GM12878 (cell line): Measurements from ENCODE around the gene SHROOM3. TPM values are rescaled to one million over a fixed set of nuclear protein-coding genes. Genes with fewer than 3 reads are reported as not detected.

Experiments used
- ATAC-seq: fragments of 200-7000 bp; cut with Tn5 transposase; 3 replicates; pipeline ENCODE4 v1.9.1; 2020; ENCODE audit warnings: mild to moderate bottlenecking, moderate library complexity
- BruUV-seq: library from RNA; stranded (reverse); fragments of 400-500 nt; replicated peaks from 2 replicates; lab custom pipeline; 2021; lab: Mats Ljungman, UMichigan
- CTCF ChIA-PET: fragments of 300-600 bp; sonication (Branson Sonifier 250); formaldehyde crosslinking; extraction: SDS; loops from one replicate; lab custom pipeline; 2021; ENCODE audit warnings: inconsistent platforms; lab: Yijun Ruan, JAX
- POLR2A ChIA-PET: fragments of 350-600 bp; formaldehyde crosslinking; extraction: SDS; loops from one replicate; lab custom pipeline; 2021; ENCODE audit warnings: inconsistent platforms; lab: Charles Lee
- RAD21 ChIA-PET: fragments of 300-600 bp; sonication (Branson Sonifier 250); formaldehyde crosslinking; loops from one replicate; lab custom pipeline; 2023; ENCODE audit warnings: antibody characterized with exemption; ENCODE audit not compliant: unreplicated experiment; lab: Charles Lee
- SMC1A ChIA-PET: fragments of 300-600 bp; sonication (Branson Sonifier 250); formaldehyde crosslinking; loops from one replicate; lab custom pipeline; 2023; ENCODE audit not compliant: unreplicated experiment, uncharacterized antibody; lab: Charles Lee
- DNase-seq: peaks from one replicate; pipeline ENCODE4 v3.0.0-alpha.2; 2011; ENCODE audit warnings: low read depth, low spot score
- FAIRE-seq: peaks from 3 replicates; lab custom pipeline; 2011; peaks lifted over from hg19 to GRCh38; lab: Jason Lieb, UNC
- H2AFZ ChIP-seq: 2 replicates; pipeline ENCODE4 v1.6.0; 2011; ENCODE audit warnings: low read depth, low read length, control low read depth; ENCODE audit not compliant: control insufficient read depth
- H3K27ac ChIP-seq: 2 replicates; pipeline ENCODE4 v1.5.1; 2011; ENCODE audit warnings: control low read depth; ENCODE audit not compliant: control insufficient read depth, insufficient read depth
- H3K27me3 ChIP-seq, 2 experiments: replicated peaks in 1 of 2; 2 replicates each; pipeline versions ENCODE4 v1.6.0 to v1.6.1; 2011; ENCODE audit warnings: low read length in 1 of 2; ENCODE audit not compliant: control insufficient read depth in 2 of 2, insufficient read depth in 2 of 2
- H3K36me3 ChIP-seq, 2 experiments: 2 replicates each; pipeline ENCODE4 v1.5.1; 2011; ENCODE audit warnings: low read length in 1 of 2; ENCODE audit not compliant: control insufficient read depth in 2 of 2, insufficient read depth in 2 of 2
- H3K4me1 ChIP-seq: 2 replicates; pipeline ENCODE4 v1.6.1; 2011; ENCODE audit warnings: mild to moderate bottlenecking, low read length, moderate library complexity, mixed read lengths; ENCODE audit not compliant: control insufficient read depth, insufficient read depth
- H3K4me2 ChIP-seq: 2 replicates; pipeline ENCODE4 v1.6.0; 2011; ENCODE audit warnings: control low read depth; ENCODE audit not compliant: control insufficient read depth, insufficient read depth
- H3K4me3 ChIP-seq: fragments of 200-600 bp; sonication (generic); 2 replicates; pipeline ENCODE4 v1.5.1; 2016
- H3K79me2 ChIP-seq: 2 replicates; pipeline ENCODE4 v1.6.0; 2011; ENCODE audit warnings: low read length; ENCODE audit not compliant: control insufficient read depth, insufficient read depth
- H3K9ac ChIP-seq: 2 replicates; pipeline ENCODE4 v1.8.0; 2011; ENCODE audit warnings: low read length, control low read depth, mixed read lengths; ENCODE audit not compliant: control insufficient read depth, insufficient read depth
- H3K9me3 ChIP-seq: replicated peaks from 3 replicates; pipeline ENCODE4 v1.5.1; 2011; ENCODE audit warnings: mild to moderate bottlenecking, low read length; ENCODE audit not compliant: control insufficient read depth, insufficient read depth
- H4K20me1 ChIP-seq: 2 replicates; pipeline ENCODE4 v1.6.0; 2011; ENCODE audit not compliant: control insufficient read depth, insufficient read depth
- CHD1 ChIP-seq: IDR thresholded peaks from 2 replicates; pipeline ENCODE4 v1.6.1; 2012; ENCODE audit warnings: low read depth, low read length, improper control_type of control experiment
- CHD2 ChIP-seq: IDR thresholded peaks from 2 replicates; pipeline ENCODE4 v1.6.1; 2011; ENCODE audit warnings: low read depth, low read length, improper control_type of control experiment, borderline replicate concordance
- FOXM1 ChIP-seq: IDR thresholded peaks from 2 replicates; pipeline ENCODE4 v1.6.1; 2012; ENCODE audit warnings: low read depth, mild to moderate bottlenecking, inconsistent platforms, low read length, moderate library complexity
- GATAD2B ChIP-seq: fragments of 450-650 bp; conservative IDR thresholded peaks from 2 replicates; pipeline ENCODE4 v1.6.1; 2017; ENCODE audit warnings: low read depth, mild to moderate bottlenecking, moderate library complexity
- KAT2A ChIP-seq: conservative IDR thresholded peaks from 2 replicates; pipeline ENCODE4 v1.6.1; 2011; ENCODE audit warnings: low read depth, low read length; ENCODE audit not compliant: control insufficient read depth
- MEF2B ChIP-seq: fragments of 450-650 bp; IDR thresholded peaks from 2 replicates; pipeline ENCODE4 v1.6.1; 2018; ENCODE audit warnings: mild to moderate bottlenecking, moderate library complexity; ENCODE audit not compliant: partially characterized antibody, poor library complexity, severe bottlenecking
- MTA3 ChIP-seq: IDR thresholded peaks from 2 replicates; pipeline ENCODE4 v1.6.1; 2012; ENCODE audit warnings: low read length, inconsistent platforms, borderline replicate concordance
- RAD51 ChIP-seq: fragments of 450-650 bp; IDR thresholded peaks from 2 replicates; pipeline ENCODE4 v1.6.1; 2016; ENCODE audit warnings: moderate library complexity, mild to moderate bottlenecking, inconsistent platforms
- SIN3A ChIP-seq: IDR thresholded peaks from 2 replicates; pipeline ENCODE4 v1.6.1; 2012; ENCODE audit warnings: low read depth, low read length, improper control_type of control experiment
- WGBS: methylation state at CpG from one replicate; pipeline ENCODE4 v1.1.6; 2016; ENCODE audit warnings: low lambda C conversion rate; ENCODE audit not compliant: insufficient replicate concordance, insufficient coverage; ENCODE audit errors: missing lambda C conversion rate; 5-methylcytosine and 5-hydroxymethylcytosine counted together
- in situ Hi-C: fragments of 300-500 bp; cut with MboI; formaldehyde crosslinking; loops from 9 replicates; pipeline ENCODE4 v1.14.3; 2018; ENCODE audit warnings: mixed read lengths
- intact Hi-C: fragments of 100-400 bp; cut with micrococcal nuclease; formaldehyde crosslinking; loops from one replicate; pipeline ENCODE4 v1.14.2; 2022; ENCODE audit not compliant: unreplicated experiment
- polyA plus RNA-seq, 11 experiments: library from polyadenylated mRNA; depleted of rRNA in 4 of 11; unstranded in 6 of 11; stranded (reverse) in 5 of 11; fragments of >200 nt; fragmentation: Nextera tagmentation in 4 of 11; fragmentation: Illumina TruSeq in 1 of 11; extraction: Ambion mirVana in 4 of 11; extraction: Trizol in 1 of 11; gene quantifications; 1 replicate in 1 of 11; 2 replicates in 10 of 11; pipeline versions ENCODE4 v1.2.1 to v1.2.3, GENCODE V29; 2011 to 2016; ENCODE audit warnings: inconsistent platforms in 2 of 11, missing spikeins in 2 of 11, low read depth in 1 of 11
- total RNA-seq, 4 experiments: library from RNA; depleted of rRNA in 3 of 4; stranded (reverse); fragments of >200 nt in 3 of 4; fragmentation: Illumina TruSeq in 1 of 4; extraction: Trizol in 1 of 4; gene quantifications; 2 replicates each; pipeline versions ENCODE4 v1.2.1 to v1.2.3, GENCODE V29; 2013 to 2021
- TF ChIP-seq, protein P1 (sequence below): fragments of 450-650 bp; IDR thresholded peaks from 2 replicates; pipeline ENCODE4 v1.6.1; 2016; ENCODE audit warnings: mild to moderate bottlenecking
- TF ChIP-seq, protein P2 (sequence below): fragments of 450-650 bp; IDR thresholded peaks from 2 replicates; pipeline ENCODE4 v1.6.1; 2016; ENCODE audit warnings: mild to moderate bottlenecking, moderate library complexity, borderline replicate concordance
- TF ChIP-seq, protein P3 (sequence below): fragments of 450-650 bp; IDR thresholded peaks from 2 replicates; pipeline ENCODE4 v1.6.1; 2014; ENCODE audit warnings: mild to moderate bottlenecking
- TF ChIP-seq, protein P4 (sequence below): fragments of 450-650 bp; formaldehyde crosslinking; IDR thresholded peaks from 2 replicates; pipeline ENCODE4 v1.4.0; 2020; ENCODE audit warnings: mild to moderate bottlenecking, moderate library complexity

Gene SHROOM3
- total and polyA plus RNA-seq, 10 of the 15 experiments (the other 5 are each of a cell fraction or from before 2014, with no cell fraction given): under 0.01 to 0.29 (median 0.08) TPM; not detected in 1

DNA sequence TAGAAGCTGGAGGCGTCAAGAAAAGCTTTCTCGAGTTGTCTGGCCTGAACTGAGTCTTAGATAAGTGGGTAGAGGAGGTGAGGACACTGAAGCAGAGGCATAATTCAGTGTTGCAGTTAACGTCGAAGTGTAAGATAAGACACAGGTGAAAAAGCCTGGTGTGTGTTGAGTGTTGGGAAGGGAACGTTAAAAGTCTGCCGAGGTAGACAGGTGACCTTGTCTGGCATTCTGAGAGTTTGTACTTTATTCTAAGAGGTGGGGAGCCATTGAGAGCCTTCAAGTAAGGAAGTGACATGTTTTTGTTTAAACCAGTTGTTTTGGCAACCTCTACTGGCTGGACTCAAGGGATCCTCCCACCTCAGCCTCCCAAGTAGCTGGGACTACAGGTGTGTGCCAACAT, 219.1 kb downstream of the SHROOM3 start:
- CTCF ChIA-PET: interaction anchor here (1.0 kb wide), 1 partner anchor 11 kb away, joined by 3 read pairs; no protein-coding TSS in a partner anchor
- Histone ChIP-seq H3K9ac (no peak overlapping the region), H3K79me2 (no peaks in the 10 kb centered on the region), H3K27me3 (no peaks in the 10 kb centered on the region), H3K9me3 (no peaks in the 10 kb centered on the region), H3K36me3 (no peaks in the 10 kb centered on the region), H3K4me3 (no peak overlapping the region), H3K27ac (no peak overlapping the region), H3K4me1 (no peaks in the 10 kb centered on the region), H4K20me1 (no peaks in the 10 kb centered on the region), H3K4me2 (no peak overlapping the region), H2AFZ (no peak overlapping the region)
- RAD21 ChIA-PET: no interaction called here
- POLR2A ChIA-PET: no interaction called here
- DNase-seq: no peak
- TF ChIP-seq, protein P1, sequence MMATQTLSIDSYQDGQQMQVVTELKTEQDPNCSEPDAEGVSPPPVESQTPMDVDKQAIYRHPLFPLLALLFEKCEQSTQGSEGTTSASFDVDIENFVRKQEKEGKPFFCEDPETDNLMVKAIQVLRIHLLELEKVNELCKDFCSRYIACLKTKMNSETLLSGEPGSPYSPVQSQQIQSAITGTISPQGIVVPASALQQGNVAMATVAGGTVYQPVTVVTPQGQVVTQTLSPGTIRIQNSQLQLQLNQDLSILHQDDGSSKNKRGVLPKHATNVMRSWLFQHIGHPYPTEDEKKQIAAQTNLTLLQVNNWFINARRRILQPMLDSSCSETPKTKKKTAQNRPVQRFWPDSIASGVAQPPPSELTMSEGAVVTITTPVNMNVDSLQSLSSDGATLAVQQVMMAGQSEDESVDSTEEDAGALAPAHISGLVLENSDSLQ: no peak
- TF ChIP-seq MEF2B (no peak), FOXM1 (no peak), CHD1 (no peak), MTA3 (no peak), GATAD2B (no peak), KAT2A (no peak), CHD2 (no peak), SIN3A (no peak), RAD51 (no peak)
- TF ChIP-seq, protein P2, sequence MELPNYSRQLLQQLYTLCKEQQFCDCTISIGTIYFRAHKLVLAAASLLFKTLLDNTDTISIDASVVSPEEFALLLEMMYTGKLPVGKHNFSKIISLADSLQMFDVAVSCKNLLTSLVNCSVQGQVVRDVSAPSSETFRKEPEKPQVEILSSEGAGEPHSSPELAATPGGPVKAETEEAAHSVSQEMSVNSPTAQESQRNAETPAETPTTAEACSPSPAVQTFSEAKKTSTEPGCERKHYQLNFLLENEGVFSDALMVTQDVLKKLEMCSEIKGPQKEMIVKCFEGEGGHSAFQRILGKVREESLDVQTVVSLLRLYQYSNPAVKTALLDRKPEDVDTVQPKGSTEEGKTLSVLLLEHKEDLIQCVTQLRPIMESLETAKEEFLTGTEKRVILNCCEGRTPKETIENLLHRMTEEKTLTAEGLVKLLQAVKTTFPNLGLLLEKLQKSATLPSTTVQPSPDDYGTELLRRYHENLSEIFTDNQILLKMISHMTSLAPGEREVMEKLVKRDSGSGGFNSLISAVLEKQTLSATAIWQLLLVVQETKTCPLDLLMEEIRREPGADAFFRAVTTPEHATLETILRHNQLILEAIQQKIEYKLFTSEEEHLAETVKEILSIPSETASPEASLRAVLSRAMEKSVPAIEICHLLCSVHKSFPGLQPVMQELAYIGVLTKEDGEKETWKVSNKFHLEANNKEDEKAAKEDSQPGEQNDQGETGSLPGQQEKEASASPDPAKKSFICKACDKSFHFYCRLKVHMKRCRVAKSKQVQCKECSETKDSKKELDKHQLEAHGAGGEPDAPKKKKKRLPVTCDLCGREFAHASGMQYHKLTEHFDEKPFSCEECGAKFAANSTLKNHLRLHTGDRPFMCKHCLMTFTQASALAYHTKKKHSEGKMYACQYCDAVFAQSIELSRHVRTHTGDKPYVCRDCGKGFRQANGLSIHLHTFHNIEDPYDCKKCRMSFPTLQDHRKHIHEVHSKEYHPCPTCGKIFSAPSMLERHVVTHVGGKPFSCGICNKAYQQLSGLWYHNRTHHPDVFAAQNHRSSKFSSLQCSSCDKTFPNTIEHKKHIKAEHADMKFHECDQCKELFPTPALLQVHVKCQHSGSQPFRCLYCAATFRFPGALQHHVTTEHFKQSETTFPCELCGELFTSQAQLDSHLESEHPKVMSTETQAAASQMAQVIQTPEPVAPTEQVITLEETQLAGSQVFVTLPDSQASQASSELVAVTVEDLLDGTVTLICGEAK: no peak
- TF ChIP-seq, protein P3, sequence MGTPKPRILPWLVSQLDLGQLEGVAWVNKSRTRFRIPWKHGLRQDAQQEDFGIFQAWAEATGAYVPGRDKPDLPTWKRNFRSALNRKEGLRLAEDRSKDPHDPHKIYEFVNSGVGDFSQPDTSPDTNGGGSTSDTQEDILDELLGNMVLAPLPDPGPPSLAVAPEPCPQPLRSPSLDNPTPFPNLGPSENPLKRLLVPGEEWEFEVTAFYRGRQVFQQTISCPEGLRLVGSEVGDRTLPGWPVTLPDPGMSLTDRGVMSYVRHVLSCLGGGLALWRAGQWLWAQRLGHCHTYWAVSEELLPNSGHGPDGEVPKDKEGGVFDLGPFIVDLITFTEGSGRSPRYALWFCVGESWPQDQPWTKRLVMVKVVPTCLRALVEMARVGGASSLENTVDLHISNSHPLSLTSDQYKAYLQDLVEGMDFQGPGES: no peak
- TF ChIP-seq, protein P4, sequence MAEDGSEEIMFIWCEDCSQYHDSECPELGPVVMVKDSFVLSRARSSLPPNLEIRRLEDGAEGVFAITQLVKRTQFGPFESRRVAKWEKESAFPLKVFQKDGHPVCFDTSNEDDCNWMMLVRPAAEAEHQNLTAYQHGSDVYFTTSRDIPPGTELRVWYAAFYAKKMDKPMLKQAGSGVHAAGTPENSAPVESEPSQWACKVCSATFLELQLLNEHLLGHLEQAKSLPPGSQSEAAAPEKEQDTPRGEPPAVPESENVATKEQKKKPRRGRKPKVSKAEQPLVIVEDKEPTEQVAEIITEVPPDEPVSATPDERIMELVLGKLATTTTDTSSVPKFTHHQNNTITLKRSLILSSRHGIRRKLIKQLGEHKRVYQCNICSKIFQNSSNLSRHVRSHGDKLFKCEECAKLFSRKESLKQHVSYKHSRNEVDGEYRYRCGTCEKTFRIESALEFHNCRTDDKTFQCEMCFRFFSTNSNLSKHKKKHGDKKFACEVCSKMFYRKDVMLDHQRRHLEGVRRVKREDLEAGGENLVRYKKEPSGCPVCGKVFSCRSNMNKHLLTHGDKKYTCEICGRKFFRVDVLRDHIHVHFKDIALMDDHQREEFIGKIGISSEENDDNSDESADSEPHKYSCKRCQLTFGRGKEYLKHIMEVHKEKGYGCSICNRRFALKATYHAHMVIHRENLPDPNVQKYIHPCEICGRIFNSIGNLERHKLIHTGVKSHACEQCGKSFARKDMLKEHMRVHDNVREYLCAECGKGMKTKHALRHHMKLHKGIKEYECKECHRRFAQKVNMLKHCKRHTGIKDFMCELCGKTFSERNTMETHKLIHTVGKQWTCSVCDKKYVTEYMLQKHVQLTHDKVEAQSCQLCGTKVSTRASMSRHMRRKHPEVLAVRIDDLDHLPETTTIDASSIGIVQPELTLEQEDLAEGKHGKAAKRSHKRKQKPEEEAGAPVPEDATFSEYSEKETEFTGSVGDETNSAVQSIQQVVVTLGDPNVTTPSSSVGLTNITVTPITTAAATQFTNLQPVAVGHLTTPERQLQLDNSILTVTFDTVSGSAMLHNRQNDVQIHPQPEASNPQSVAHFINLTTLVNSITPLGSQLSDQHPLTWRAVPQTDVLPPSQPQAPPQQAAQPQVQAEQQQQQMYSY (CRISPR knock-in tag): no peak
- no peak for FAIRE-seq
- 59% methylated on average over 6 of the region's 6 CpGs for WGBS
- ATAC-seq: no peak
- intact Hi-C loops: no loop called here
- no TSS peak for BruUV-seq
- in situ Hi-C loops: no loop called here
- SMC1A ChIA-PET: no interaction called here
